ENCODE measurements around the gene PTPRG.

The PTPRG gene

DNA sequence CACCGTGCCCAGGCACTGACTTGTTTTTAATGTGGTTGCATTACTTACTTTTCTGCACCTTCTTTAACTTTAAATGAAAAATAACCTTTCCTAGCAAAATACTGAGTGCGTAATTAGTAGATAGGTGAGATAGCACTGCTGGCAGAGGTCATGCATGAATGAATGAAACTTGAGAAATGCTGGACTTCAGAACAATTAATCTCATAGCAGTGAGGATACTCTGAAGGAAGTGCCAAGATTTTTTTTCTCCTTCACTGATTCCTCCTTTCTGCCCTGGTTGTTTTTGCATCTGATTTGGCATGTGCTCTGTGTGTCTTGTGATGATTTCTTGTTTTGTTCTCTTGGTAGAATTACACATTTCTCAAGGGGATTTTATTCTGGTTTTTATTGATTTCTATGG, 378.9 kb downstream of the PTPRG start:
- DNase-seq (ENCODE audit: low read depth) = no peak
- in situ Hi-C loops (cut with HindIII; ENCODE audit: low sequenced_read_pairs) = no loop called here
- TF ChIP-seq, protein P1, sequence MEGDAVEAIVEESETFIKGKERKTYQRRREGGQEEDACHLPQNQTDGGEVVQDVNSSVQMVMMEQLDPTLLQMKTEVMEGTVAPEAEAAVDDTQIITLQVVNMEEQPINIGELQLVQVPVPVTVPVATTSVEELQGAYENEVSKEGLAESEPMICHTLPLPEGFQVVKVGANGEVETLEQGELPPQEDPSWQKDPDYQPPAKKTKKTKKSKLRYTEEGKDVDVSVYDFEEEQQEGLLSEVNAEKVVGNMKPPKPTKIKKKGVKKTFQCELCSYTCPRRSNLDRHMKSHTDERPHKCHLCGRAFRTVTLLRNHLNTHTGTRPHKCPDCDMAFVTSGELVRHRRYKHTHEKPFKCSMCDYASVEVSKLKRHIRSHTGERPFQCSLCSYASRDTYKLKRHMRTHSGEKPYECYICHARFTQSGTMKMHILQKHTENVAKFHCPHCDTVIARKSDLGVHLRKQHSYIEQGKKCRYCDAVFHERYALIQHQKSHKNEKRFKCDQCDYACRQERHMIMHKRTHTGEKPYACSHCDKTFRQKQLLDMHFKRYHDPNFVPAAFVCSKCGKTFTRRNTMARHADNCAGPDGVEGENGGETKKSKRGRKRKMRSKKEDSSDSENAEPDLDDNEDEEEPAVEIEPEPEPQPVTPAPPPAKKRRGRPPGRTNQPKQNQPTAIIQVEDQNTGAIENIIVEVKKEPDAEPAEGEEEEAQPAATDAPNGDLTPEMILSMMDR (IDR thresholded peaks at IDR 0.05; ENCODE audit: low read depth, low read length, missing control alignments) = no peak
- H3K4me3 ChIP-seq (ENCODE audit: low read depth, low read length) = no peak overlapping the region

GRCh38 chr3:61943975-61944374, 382.6 kb downstream of the PTPRG start:
- in situ Hi-C loops (cut with HindIII; ENCODE audit: low sequenced_read_pairs) = no loop called here
- H3K4me3 ChIP-seq (ENCODE audit: low read depth, low read length) = no peak overlapping the region
- TF ChIP-seq, protein P1 (IDR thresholded peaks at IDR 0.05; ENCODE audit: low read depth, low read length, missing control alignments) = no peak
- no peak for DNase-seq (ENCODE audit: low read depth)

- no peak overlapping the region for H3K4me3 ChIP-seq (ENCODE audit: low read depth, low read length)
- TF ChIP-seq, protein P1 (IDR thresholded peaks at IDR 0.05; ENCODE audit: low read depth, low read length, missing control alignments) = no peak
- no peak for DNase-seq (ENCODE audit: low read depth)
- in situ Hi-C loops (cut with HindIII; ENCODE audit: low sequenced_read_pairs) = loop anchor here (5.0 kb wide), 1 partner anchor 53 kb away; no protein-coding TSS in a partner anchor
Observed at GRCh38 chr3:61944726-61945125, 383.4 kb downstream of the PTPRG start.

GRCh38 chr3:61945657-61946056, 384.3 kb downstream of the PTPRG start:
- TF ChIP-seq, protein P1 (IDR thresholded peaks at IDR 0.05; ENCODE audit: low read depth, low read length, missing control alignments) = no peak
- in situ Hi-C loops (cut with HindIII; ENCODE audit: low sequenced_read_pairs) = loop anchor here (5.0 kb wide), 1 partner anchor 52 kb away; no protein-coding TSS in a partner anchor
- no peak for DNase-seq (ENCODE audit: low read depth)
- no peak overlapping the region for H3K4me3 ChIP-seq (ENCODE audit: low read depth, low read length)

DNA sequence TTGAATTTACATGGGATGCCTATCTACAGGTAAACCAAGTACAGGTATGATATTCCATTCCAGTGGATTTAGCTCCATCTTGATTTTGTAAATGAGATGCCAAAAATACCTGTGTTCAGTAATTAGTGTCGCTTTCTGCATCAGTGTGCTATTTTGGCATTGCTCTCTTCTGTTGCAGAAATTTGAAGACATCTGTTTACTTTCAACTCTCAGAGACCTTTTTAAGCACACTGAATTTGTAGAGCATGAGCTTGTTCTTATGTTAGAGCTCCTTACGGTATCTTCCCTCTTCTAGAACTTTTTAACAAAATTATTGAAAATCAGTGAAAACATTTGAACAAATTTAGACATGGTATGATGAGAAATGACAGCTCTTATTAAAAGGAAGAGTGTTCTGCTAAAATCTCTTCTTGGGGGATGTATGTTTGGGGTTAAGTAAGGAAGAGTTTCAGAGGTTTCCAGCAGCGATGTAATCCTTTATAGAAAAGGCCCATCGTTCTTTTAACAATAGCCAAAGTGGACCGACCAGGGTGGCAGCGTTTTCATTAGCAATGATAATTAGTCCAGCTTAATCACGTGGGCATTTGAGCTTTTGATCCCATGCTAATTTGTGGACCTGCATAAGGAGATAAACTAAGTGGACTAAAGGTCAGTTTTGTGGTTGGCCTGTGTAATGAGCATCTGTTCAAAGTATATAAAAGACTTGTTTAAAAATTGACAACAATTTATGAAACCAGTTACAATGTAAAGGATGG, 385.4 kb downstream of the PTPRG start:
- in situ Hi-C loops (cut with HindIII; ENCODE audit: low sequenced_read_pairs) = loop anchor here (5.0 kb wide), 1 partner anchor 51 kb away; no protein-coding TSS in a partner anchor
- no peak overlapping the region for H3K4me3 ChIP-seq (ENCODE audit: low read depth, low read length)
- DNase-seq (ENCODE audit: low read depth) = no peak
- TF ChIP-seq, protein P1 (IDR thresholded peaks at IDR 0.05; ENCODE audit: low read depth, low read length, missing control alignments) = no peak

- no peak overlapping the region for H3K4me3 ChIP-seq (ENCODE audit: low read depth, low read length)
- in situ Hi-C loops (cut with HindIII; ENCODE audit: low sequenced_read_pairs) = loop anchor here (5.0 kb wide), 1 partner anchor 50 kb away; no protein-coding TSS in a partner anchor
- no peak for DNase-seq (ENCODE audit: low read depth)
- TF ChIP-seq, protein P1 (IDR thresholded peaks at IDR 0.05; ENCODE audit: low read depth, low read length, missing control alignments) = no peak
Observed at GRCh38 chr3:61947456-61947855, 386.1 kb downstream of the PTPRG start.

Measured in astrocyte of the cerebellum (primary cell).